T-cell (primary cell): ENCODE measurements around the gene KIAA1671. TPM values are rescaled to one million over a fixed set of nuclear protein-coding genes. Genes with fewer than 3 reads are reported as not detected.

Experiments used
- ATAC-seq, 4 experiments: fragments of 200-7000 bp in 3 of 4; fragments of 150-1000 bp in 1 of 4; cut with Tn5 transposase; replicated peaks in 1 of 4; 1 replicate in 3 of 4; 2 replicates in 1 of 4; pipeline ENCODE4 v1.10.0; 2021; ENCODE audit warnings: moderate library complexity in 3 of 4, mild to moderate bottlenecking in 2 of 4, moderate number of reproducible peaks in 1 of 4
- CTCF ChIA-PET, 2 donors: fragments of 300-600 bp; sonication (Branson Sonifier 250); formaldehyde crosslinking; loops; one replicate each; lab custom pipeline; 2022; ENCODE audit warnings: antibody characterized with exemption in 2 of 2; lab: Charles Lee
- POLR2A ChIA-PET, 2 donors: fragments of 300-600 bp; sonication (Branson Sonifier 250); formaldehyde crosslinking; loops; one replicate each; lab custom pipeline; 2022; ENCODE audit warnings: antibody characterized with exemption in 2 of 2; lab: Charles Lee
- DNase-seq, 35 experiments: peaks; one replicate each; pipeline versions ENCODE4 v3.0.0 to v3.0.0-alpha.2; 2013 to 2023
- H3K27ac ChIP-seq: one replicate; pipeline ENCODE4 v1.5.1; 2013; ENCODE audit warnings: low read length
- H3K27me3 ChIP-seq, 2 experiments: replicated peaks in 1 of 2; 1 replicate in 1 of 2; 2 replicates in 1 of 2; pipeline versions ENCODE4 v1.6.1 to v1.7.0; 2013; ENCODE audit warnings: low read length in 1 of 2, mixed read lengths in 1 of 2; ENCODE audit not compliant: control insufficient read depth in 2 of 2, insufficient read depth in 2 of 2; ENCODE audit errors: extremely low read depth in 1 of 2
- H3K36me3 ChIP-seq, 2 donors: 1 replicate in 1 of 2; 2 replicates in 1 of 2; pipeline versions ENCODE4 v1.6.1 to v1.7.0; 2013; ENCODE audit warnings: low read length in 1 of 2; ENCODE audit not compliant: control insufficient read depth in 2 of 2, insufficient read depth in 1 of 2; ENCODE audit errors: extremely low read depth in 1 of 2
- H3K4me1 ChIP-seq, 2 experiments: 1 replicate in 1 of 2; 2 replicates in 1 of 2; pipeline versions ENCODE4 v1.6.1 to v1.7.0; 2013; ENCODE audit warnings: low read length in 2 of 2, mixed read lengths in 1 of 2; ENCODE audit not compliant: insufficient read depth in 2 of 2, control insufficient read depth in 1 of 2; ENCODE audit errors: extremely low read depth in 1 of 2
- H3K4me3 ChIP-seq, 2 donors: 1 replicate in 1 of 2; 2 replicates in 1 of 2; pipeline versions ENCODE4 v1.5.1 to v1.7.0; 2013; ENCODE audit warnings: mild to moderate bottlenecking in 2 of 2, low read length in 1 of 2, moderate library complexity in 1 of 2; ENCODE audit not compliant: control insufficient read depth in 1 of 2; ENCODE audit errors: extremely low read depth in 1 of 2
- H3K9me3 ChIP-seq: 2 replicates; pipeline ENCODE4 v1.7.0; 2013
- H3K27ac Mint-ChIP-seq, 2 donors: one replicate each; pipeline ENCODE4 v1.8.0; 2020 to 2021; ENCODE audit warnings: mild to moderate bottlenecking in 2 of 2, mixed read lengths in 2 of 2
- H3K27me3 Mint-ChIP-seq, 2 donors: one replicate each; pipeline ENCODE4 v1.8.0; 2021 to 2022; ENCODE audit warnings: mixed read lengths in 2 of 2
- H3K36me3 Mint-ChIP-seq: one replicate; pipeline ENCODE4 v1.8.0; 2021; ENCODE audit warnings: mixed read lengths
- H3K4me1 Mint-ChIP-seq, 3 donors: one replicate each; pipeline ENCODE4 v1.8.0; 2020 to 2022; ENCODE audit warnings: mixed read lengths in 3 of 3, mild to moderate bottlenecking in 1 of 3
- H3K4me3 Mint-ChIP-seq, 3 donors: one replicate each; pipeline ENCODE4 v1.8.0; 2020 to 2022; ENCODE audit warnings: mild to moderate bottlenecking in 3 of 3, mixed read lengths in 3 of 3, moderate library complexity in 3 of 3
- H3K9me3 Mint-ChIP-seq, 3 donors: one replicate each; pipeline ENCODE4 v1.8.0; 2020 to 2022; ENCODE audit warnings: mixed read lengths in 3 of 3
- WGBS: methylation state at CpG from one replicate; pipeline ENCODE4 v1.1.5; 2013; ENCODE audit warnings: missing lambda C conversion rate; ENCODE audit not compliant: insufficient coverage; 5-methylcytosine and 5-hydroxymethylcytosine counted together
- total RNA-seq, 35 experiments: library from RNA in 6 of 35; stranded (reverse) in 6 of 35; fragments of 120-200 nt in 1 of 35; gene quantifications; one replicate each; pipeline versions ENCODE4 v1.2.1 to v1.2.4 and lab custom pipeline; 2013 to 2026

The KIAA1671 gene
- total RNA-seq, 5 donors from 2014 or later (not counting 1 experiment from before 2014, with no cell fraction given): 5.1 to 20.3 (median 9.0) TPM

- ChIA-PET CTCF (interaction anchor here in 1 of 2 donors (0.6 kb wide), 1 partner anchor 380 kb away, joined by 9 read pairs; no protein-coding TSS in a partner anchor), POLR2A (no interaction called here)
- H3K4me3 Mint-ChIP-seq: peak overlapping the region; percentile 83 to 90 (median 85)
- H3K36me3 ChIP-seq: no peaks in the 10 kb centered on the region
- peak overlapping the region; percentile 81 for H3K27ac ChIP-seq
- peak overlapping the region; percentile 47 to 85 for H3K4me3 ChIP-seq
- no peaks in the 10 kb centered on the region for H3K9me3 ChIP-seq
- H3K27ac Mint-ChIP-seq: peak overlapping the region; percentile 98 to 100
- peaks cover 87 to 88% (median 87%) of the 10 kb centered on the region in 3 donors for H3K4me1 Mint-ChIP-seq
- no peak for ATAC-seq
- DNase-seq: no peak
- peaks cover 40 to 90% of the 10 kb centered on the region in 2 experiments for H3K4me1 ChIP-seq
- H3K36me3 Mint-ChIP-seq: no peaks in the 10 kb centered on the region
- no peaks in the 10 kb centered on the region for H3K27me3 ChIP-seq
- no peaks in the 10 kb centered on the region for H3K27me3 Mint-ChIP-seq
- no peaks in the 10 kb centered on the region for H3K9me3 Mint-ChIP-seq
- WGBS: 40% methylated on average over 4 of the region's 5 CpGs
Observed at GRCh38 chr22:25069426-25069757, 116.9 kb downstream of the KIAA1671 start.

GRCh38 chr22:25069758-25070481 lies 117.4 kb downstream of the KIAA1671 start:
- Mint-ChIP-seq H3K27ac (peak overlapping the region; percentile 98 to 100), H3K36me3 (no peaks in the 10 kb centered on the region), H3K4me1 (peaks cover 87 to 88% (median 87%) of the 10 kb centered on the region in 3 donors), H3K27me3 (no peaks in the 10 kb centered on the region), H3K9me3 (no peaks in the 10 kb centered on the region), H3K4me3 (peak overlapping the region; percentile 83 to 90 (median 85))
- ATAC-seq: peak in 2 of 4 experiments; percentile 9 to 15
- H3K4me3 ChIP-seq: peak overlapping the region; percentile 47 to 85
- peak in 10 of 35 experiments; percentile 4 to 66 (median 22) for DNase-seq
- no peaks in the 10 kb centered on the region for H3K9me3 ChIP-seq
- 32% methylated on average over 23 of the region's 29 CpGs for WGBS
- H3K27me3 ChIP-seq: no peaks in the 10 kb centered on the region
- peak overlapping the region; percentile 81 for H3K27ac ChIP-seq
- H3K4me1 ChIP-seq: peaks cover 35 to 89% of the 10 kb centered on the region in 2 experiments
- ChIA-PET CTCF (interaction anchor here in 1 of 2 donors (0.9 to 1.1 kb wide), 2 partner anchors 12 to 14 kb away, joined by 3 to 6 read pairs; no protein-coding TSS in a partner anchor), POLR2A (no interaction called here)
- no peaks in the 10 kb centered on the region for H3K36me3 ChIP-seq

GRCh38 chr22:25070956-25071355 lies 118.4 kb downstream of the KIAA1671 start:
- peak overlapping the region; percentile 3 for H3K27ac ChIP-seq
- no peaks in the 10 kb centered on the region for H3K36me3 ChIP-seq
- peaks cover 89 to 92% (median 90%) of the 10 kb centered on the region in 3 donors for H3K4me1 Mint-ChIP-seq
- DNase-seq: no peak
- H3K9me3 Mint-ChIP-seq: no peaks in the 10 kb centered on the region
- peaks cover 37 to 91% of the 10 kb centered on the region in 2 experiments for H3K4me1 ChIP-seq
- H3K4me3 ChIP-seq: peak overlapping the region in 1 of 2 donors; percentile 11
- no peaks in the 10 kb centered on the region for H3K9me3 ChIP-seq
- no peak for ATAC-seq
- no peaks in the 10 kb centered on the region for H3K27me3 ChIP-seq
- peak overlapping the region; percentile 83 to 90 (median 85) for H3K4me3 Mint-ChIP-seq
- no peaks in the 10 kb centered on the region for H3K36me3 Mint-ChIP-seq
- no peaks in the 10 kb centered on the region for H3K27me3 Mint-ChIP-seq
- ChIA-PET CTCF (no interaction called here), POLR2A (no interaction called here)
- H3K27ac Mint-ChIP-seq: peak overlapping the region; percentile 98 to 100
- 51% methylated on average over 3 of the region's 3 CpGs for WGBS

GRCh38 chr22:25071720-25072119 lies 119.2 kb downstream of the KIAA1671 start:
- Mint-ChIP-seq H3K4me3 (peak overlapping the region; percentile 83 to 90 (median 85)), H3K27ac (peak overlapping the region; percentile 98 to 100), H3K27me3 (no peaks in the 10 kb centered on the region), H3K4me1 (peaks cover 89 to 93% (median 90%) of the 10 kb centered on the region in 3 donors), H3K36me3 (no peaks in the 10 kb centered on the region), H3K9me3 (no peaks in the 10 kb centered on the region)
- no peak overlapping the region for H3K4me3 ChIP-seq
- ChIA-PET CTCF (no interaction called here), POLR2A (no interaction called here)
- no peak for DNase-seq
- no peak overlapping the region for H3K27ac ChIP-seq
- no peaks in the 10 kb centered on the region for H3K36me3 ChIP-seq
- ATAC-seq: no peak
- no peaks in the 10 kb centered on the region for H3K9me3 ChIP-seq
- H3K4me1 ChIP-seq: peaks cover 40 to 90% of the 10 kb centered on the region in 2 experiments
- no peaks in the 10 kb centered on the region for H3K27me3 ChIP-seq
- WGBS: 81% methylated on average over 3 of the region's 6 CpGs

- H3K4me1 ChIP-seq: peaks cover 36 to 90% of the 10 kb centered on the region in 2 experiments
- no peak for DNase-seq
- no peaks in the 10 kb centered on the region for H3K9me3 ChIP-seq
- ATAC-seq: no peak
- H3K27ac Mint-ChIP-seq: peak overlapping the region; percentile 65 to 100
- peak overlapping the region; percentile 45 to 90 (median 55) for H3K4me3 Mint-ChIP-seq
- no peaks in the 10 kb centered on the region for H3K36me3 Mint-ChIP-seq
- no peaks in the 10 kb centered on the region for H3K27me3 ChIP-seq
- ChIA-PET CTCF (no interaction called here), POLR2A (no interaction called here)
- 60% methylated on average over 6 of the region's 7 CpGs for WGBS
- H3K36me3 ChIP-seq: no peaks in the 10 kb centered on the region
- peaks cover 89 to 93% (median 90%) of the 10 kb centered on the region in 3 donors for H3K4me1 Mint-ChIP-seq
- no peaks in the 10 kb centered on the region for H3K27me3 Mint-ChIP-seq
- H3K27ac ChIP-seq: no peak overlapping the region
- no peaks in the 10 kb centered on the region for H3K9me3 Mint-ChIP-seq
- H3K4me3 ChIP-seq: no peak overlapping the region
Observed at GRCh38 chr22:25072406-25072805, 119.9 kb downstream of the KIAA1671 start.

- ATAC-seq: peak; percentile 48 to 77 (median 66)
- Mint-ChIP-seq H3K9me3 (no peaks in the 10 kb centered on the region), H3K27ac (peak overlapping the region; percentile 85), H3K4me1 (peaks cover 63 to 76% (median 68%) of the 10 kb centered on the region in 3 donors), H3K27me3 (no peaks in the 10 kb centered on the region), H3K4me3 (peak overlapping the region; percentile 50 to 76 (median 54)), H3K36me3 (no peaks in the 10 kb centered on the region)
- no peaks in the 10 kb centered on the region for H3K27me3 ChIP-seq
- 0% methylated on average over 2 of the region's 4 CpGs for WGBS
- H3K27ac ChIP-seq: peak overlapping the region; percentile 36
- no peaks in the 10 kb centered on the region for H3K36me3 ChIP-seq
- POLR2A ChIA-PET: interaction anchor here in 1 of 2 donors (0.6 kb wide), 1 partner anchor 27 kb away, joined by 13 read pairs; no protein-coding TSS in a partner anchor
- no peaks in the 10 kb centered on the region for H3K9me3 ChIP-seq
- CTCF ChIA-PET: interaction anchor here in 1 of 2 donors (0.6 to 1.2 kb wide), 3 partner anchors 8 to 19 kb away, joined by 3 to 5 read pairs (median 3); no protein-coding TSS in a partner anchor
- DNase-seq: peak in 11 of 35 experiments; percentile 5 to 59 (median 24)
- no peak overlapping the region for H3K4me3 ChIP-seq
- peaks cover 19 to 78% of the 10 kb centered on the region in 2 experiments for H3K4me1 ChIP-seq
Observed at GRCh38 chr22:25076336-25076735, 123.8 kb downstream of the KIAA1671 start.
